K562 (cell line): ENCODE measurements around the gene EPGN. TPM values are rescaled to one million over a fixed set of nuclear protein-coding genes. Genes with fewer than 3 reads are reported as not detected.

ENCODE experiments used
- ARNT ChIP-seq, 2 experiments: fragments of 450-650 bp; IDR thresholded peaks; 2 replicates each; pipeline ENCODE4 v1.6.1; 2016; ENCODE audit warnings: mild to moderate bottlenecking in 1 of 2
- BHLHE40 ChIP-seq: IDR thresholded peaks from 2 replicates; pipeline ENCODE4 v1.6.1; 2011; ENCODE audit warnings: low read length, improper control_type of control experiment
- CREB3 ChIP-seq: fragments of 450-650 bp; conservative IDR thresholded peaks from 2 replicates; pipeline ENCODE4 v1.6.1; 2016; ENCODE audit warnings: missing genetic modification characterization, low read depth, mild to moderate bottlenecking, missing compliant biosample characterization, moderate library complexity
- CREB5 ChIP-seq: fragments of 250-450 bp; sonication (Bioruptor Pico); IDR thresholded peaks from 2 replicates; pipeline ENCODE4 v1.5.0; 2020; ENCODE audit warnings: mild to moderate bottlenecking
- CUX1 ChIP-seq: fragments of 200-800 bp; sonication (Bioruptor generic); IDR thresholded peaks from 2 replicates; pipeline ENCODE4 v1.6.1; 2016; ENCODE audit warnings: missing genetic modification characterization, missing compliant biosample characterization
- ELK1 ChIP-seq: sonication (generic); formaldehyde crosslinking; IDR thresholded peaks from 2 replicates; pipeline ENCODE4 v1.8.1; 2022; ENCODE audit warnings: missing genetic modification reagents
- HMGN3 ChIP-seq: IDR thresholded peaks from 2 replicates; pipeline ENCODE4 v1.6.1; 2011; ENCODE audit warnings: borderline replicate concordance, low read depth, mild to moderate bottlenecking, mixed read lengths, low read length; ENCODE audit not compliant: insufficient read length; ENCODE audit errors: extremely low read depth
- PREB ChIP-seq: sonication (generic); formaldehyde crosslinking; IDR thresholded peaks from 2 replicates; pipeline ENCODE4 v1.8.1; 2023; ENCODE audit warnings: mild to moderate bottlenecking, missing genetic modification reagents
- SP2 ChIP-seq: IDR thresholded peaks from 2 replicates; pipeline ENCODE4 v1.6.1; 2011; ENCODE audit warnings: mild to moderate bottlenecking, low read depth, low read length, moderate library complexity; ENCODE audit not compliant: poor library complexity, severe bottlenecking; ENCODE audit errors: extremely low read depth
- ZKSCAN1 ChIP-seq: fragments of 150-350 bp; IDR thresholded peaks from 2 replicates; pipeline ENCODE4 v1.6.1; 2016; ENCODE audit warnings: low read depth, low read length
- ZNF282 ChIP-seq: sonication (generic); formaldehyde crosslinking; IDR thresholded peaks from 2 replicates; pipeline ENCODE4 v1.8.1; 2023; ENCODE audit warnings: missing genetic modification reagents
- ZNF431 ChIP-seq: sonication (generic); formaldehyde crosslinking; IDR thresholded peaks from 2 replicates; pipeline ENCODE4 v1.8.0; 2022; ENCODE audit warnings: mild to moderate bottlenecking, missing genetic modification reagents
- ZNF449 ChIP-seq: fragments of 250-450 bp; sonication (Bioruptor Pico); IDR thresholded peaks from 2 replicates; pipeline ENCODE4 v1.8.0; 2022; ENCODE audit warnings: moderate library complexity, mild to moderate bottlenecking, inconsistent platforms
- ZNF584 ChIP-seq: fragments of 200-800 bp; sonication (Bioruptor generic); IDR thresholded peaks from 2 replicates; pipeline ENCODE4 v1.6.1; 2016; ENCODE audit warnings: low read depth, mild to moderate bottlenecking, missing genetic modification characterization, missing compliant biosample characterization
- ZNF780A ChIP-seq: fragments of 250-450 bp; sonication (Bioruptor Pico); IDR thresholded peaks from 2 replicates; pipeline ENCODE4 v1.5.0; 2021; ENCODE audit warnings: mild to moderate bottlenecking
- polyA plus RNA-seq, 8 experiments: library from polyadenylated mRNA; depleted of rRNA in 4 of 8; stranded (reverse) in 5 of 8; unstranded in 3 of 8; fragments of >200 nt; fragmentation: Nextera tagmentation in 2 of 8; fragmentation: Illumina TruSeq in 1 of 8; extraction: Ambion mirVana in 2 of 8; extraction: Trizol in 1 of 8; gene quantifications; 2 replicates each; pipeline versions ENCODE4 v1.2.1 to v1.2.3, GENCODE V29; 2011 to 2014; ENCODE audit warnings: inconsistent platforms in 1 of 8, missing spikeins in 1 of 8
- total RNA-seq, 7 experiments: library from RNA; depleted of rRNA in 6 of 7; stranded (reverse); fragments of >200 nt in 6 of 7; fragmentation: Illumina TruSeq in 2 of 7; extraction: Trizol in 2 of 7; gene quantifications; 2 replicates each; pipeline versions ENCODE4 v1.2.1 to v1.2.3, GENCODE V29; 2011 to 2021; ENCODE audit warnings: low replicate concordance in 1 of 7

EPGN gene
- total and polyA plus RNA-seq, 9 of the 15 experiments (the other 6 are each of a cell fraction or from before 2014, with no cell fraction given) = 0.10 to 0.56 TPM; not detected in 7

- no peak for TF ChIP-seq CUX1 (CRISPR knock-in tag)
- TF ChIP-seq CREB3 (tag) = no peak
- no peak for TF ChIP-seq ZNF780A (CRISPR knock-in tag)
- 0 out of 4 replicates have a peak, but pooled peaks of 1 of the 2 experiments have one; percentile 47 for TF ChIP-seq ARNT (IDR thresholded peaks at IDR 0.05)
- no peak for TF ChIP-seq CREB5
- TF ChIP-seq ZKSCAN1 = no peak
- TF ChIP-seq ZNF449 (CRISPR knock-in tag) = no peak
- TF ChIP-seq ELK1 (CRISPR knock-in tag) = no peak
- TF ChIP-seq HMGN3 = no peak
- 0 out of 2 replicates have a peak, but pooled peaks have one; percentile 61 for TF ChIP-seq ZNF584
- no peak for TF ChIP-seq ZNF282 (CRISPR knock-in tag)
- TF ChIP-seq ZNF431 (CRISPR knock-in tag) = no peak
- TF ChIP-seq SP2 = no peak
- no peak for TF ChIP-seq PREB
- TF ChIP-seq BHLHE40 = no peak
These were observed 22.1 kb downstream of the EPGN start (continued) for GRCh38 chr4:74330295-74330750.
